WTC11 (cell line): Measurements from ENCODE around the gene MCRIP2. TPM values are rescaled to one million over a fixed set of nuclear protein-coding genes. Genes with fewer than 3 reads are reported as not detected.

ENCODE experiments used
- ATAC-seq: fragments of 200-7000 bp; cut with Tn5 transposase; 2 replicates; pipeline ENCODE4 v1.10.0; 2021; ENCODE audit warnings: mild to moderate bottlenecking, moderate library complexity
- CTCF ChIA-PET: fragments of 300-600 bp; sonication (Branson Sonifier 250); formaldehyde crosslinking; loops from one replicate; lab custom pipeline; 2021; ENCODE audit warnings: antibody characterized with exemption; lab: Charles Lee
- POLR2A ChIA-PET: fragments of 350-600 bp; sonication (Branson Sonifier 250); formaldehyde crosslinking; loops from one replicate; lab custom pipeline; 2021; ENCODE audit warnings: antibody characterized with exemption; lab: Charles Lee
- DNase-seq: peaks from one replicate; pipeline ENCODE4 v3.0.0; 2021; ENCODE audit warnings: low spot score
- H3K27ac Mint-ChIP-seq: 2 replicates; pipeline ENCODE4 v1.8.0; 2021; ENCODE audit warnings: mixed read lengths
- H3K27me3 Mint-ChIP-seq: 2 replicates; pipeline ENCODE4 v1.8.0; 2021; ENCODE audit warnings: low read depth, mild to moderate bottlenecking, moderate library complexity, mixed read lengths
- H3K36me3 Mint-ChIP-seq: 2 replicates; pipeline ENCODE4 v1.8.0; 2021; ENCODE audit warnings: mixed read lengths
- H3K4me1 Mint-ChIP-seq: 2 replicates; pipeline ENCODE4 v1.8.0; 2022; ENCODE audit warnings: mixed read lengths
- H3K4me3 Mint-ChIP-seq: 2 replicates; pipeline ENCODE4 v1.8.0; 2021; ENCODE audit warnings: mild to moderate bottlenecking, moderate library complexity, mixed read lengths
- H3K9me3 Mint-ChIP-seq: 2 replicates; pipeline ENCODE4 v1.8.0; 2021; ENCODE audit warnings: mixed read lengths
- ATF3 ChIP-seq: sonication (generic); formaldehyde crosslinking; conservative IDR thresholded peaks from 2 replicates; pipeline ENCODE4 v1.8.1; 2022; ENCODE audit warnings: mild to moderate bottlenecking, missing genetic modification reagents
- ELF4 ChIP-seq: sonication (generic); formaldehyde crosslinking; IDR thresholded peaks from 2 replicates; pipeline ENCODE4 v1.8.1; 2022; ENCODE audit warnings: low read depth, mild to moderate bottlenecking, moderate library complexity, missing genetic modification reagents
- FOXJ3 ChIP-seq: sonication (generic); formaldehyde crosslinking; IDR thresholded peaks from 2 replicates; pipeline ENCODE4 v1.9.0; 2021; ENCODE audit warnings: missing genetic modification reagents, mild to moderate bottlenecking, borderline replicate concordance
- JAZF1 ChIP-seq: fragments of 250-450 bp; sonication (Bioruptor Pico); IDR thresholded peaks from 2 replicates; pipeline ENCODE4 v1.9.0; 2021; ENCODE audit warnings: moderate library complexity, mild to moderate bottlenecking, inconsistent platforms
- MAX ChIP-seq: sonication (generic); formaldehyde crosslinking; IDR thresholded peaks from 2 replicates; pipeline ENCODE4 v1.8.0; 2022; ENCODE audit warnings: mild to moderate bottlenecking, missing genetic modification reagents
- NFATC4 ChIP-seq: fragments of 250-450 bp; sonication (Bioruptor Pico); IDR thresholded peaks from 2 replicates; pipeline ENCODE4 v1.9.0; 2021; ENCODE audit warnings: mild to moderate bottlenecking
- NFYB ChIP-seq: sonication (generic); formaldehyde crosslinking; conservative IDR thresholded peaks from 2 replicates; pipeline ENCODE4 v1.8.0; 2022; ENCODE audit warnings: low read depth, missing genetic modification reagents
- NR3C1 ChIP-seq: sonication (generic); formaldehyde crosslinking; conservative IDR thresholded peaks from 2 replicates; pipeline ENCODE4 v1.8.1; 2023; ENCODE audit warnings: low read depth, mild to moderate bottlenecking, missing genetic modification reagents
- SMAD3 ChIP-seq: sonication (generic); formaldehyde crosslinking; IDR thresholded peaks from 2 replicates; pipeline ENCODE4 v1.8.0; 2022; ENCODE audit warnings: missing genetic modification reagents, mild to moderate bottlenecking, borderline replicate concordance
- SOX15 ChIP-seq: fragments of 250-450 bp; sonication (Bioruptor Pico); IDR thresholded peaks from 2 replicates; pipeline ENCODE4 v1.9.0; 2021; ENCODE audit warnings: mild to moderate bottlenecking
- SP1 ChIP-seq: sonication (generic); formaldehyde crosslinking; conservative IDR thresholded peaks from 2 replicates; pipeline ENCODE4 v1.8.1; 2022; ENCODE audit warnings: missing genetic modification reagents
- TCF7 ChIP-seq: sonication (generic); formaldehyde crosslinking; IDR thresholded peaks from 2 replicates; pipeline ENCODE4 v1.8.0; 2022; ENCODE audit warnings: mild to moderate bottlenecking, low read depth, missing genetic modification reagents, moderate library complexity
- TP53 ChIP-seq: sonication (generic); formaldehyde crosslinking; IDR thresholded peaks from 2 replicates; pipeline ENCODE4 v1.8.1; 2023; ENCODE audit warnings: mild to moderate bottlenecking, missing genetic modification reagents
- ZBTB21 ChIP-seq: sonication (generic); formaldehyde crosslinking; IDR thresholded peaks from 2 replicates; pipeline ENCODE4 v1.8.1; 2023; ENCODE audit warnings: mild to moderate bottlenecking, missing genetic modification reagents, borderline replicate concordance
- ZNF263 ChIP-seq: sonication (generic); formaldehyde crosslinking; IDR thresholded peaks from 2 replicates; pipeline ENCODE4 v1.8.1; 2022; ENCODE audit warnings: low read depth, mild to moderate bottlenecking, moderate library complexity, missing genetic modification reagents
- ZNF281 ChIP-seq: sonication (generic); formaldehyde crosslinking; IDR thresholded peaks from 2 replicates; pipeline ENCODE4 v1.8.0; 2023; ENCODE audit warnings: mild to moderate bottlenecking, missing genetic modification reagents
- ZNF512 ChIP-seq: sonication (generic); formaldehyde crosslinking; IDR thresholded peaks from 2 replicates; pipeline ENCODE4 v1.8.1; 2022; ENCODE audit warnings: missing genetic modification reagents, borderline replicate concordance
- total RNA-seq: library from RNA; stranded (reverse); gene quantifications from 3 replicates; pipeline ENCODE4 v1.2.3, GENCODE V29; 2021
- TF ChIP-seq, protein P1 (sequence below): sonication (generic); formaldehyde crosslinking; IDR thresholded peaks from 2 replicates; pipeline ENCODE4 v1.8.1; 2022; ENCODE audit warnings: mild to moderate bottlenecking, missing genetic modification reagents, moderate library complexity, borderline replicate concordance
- TF ChIP-seq, protein P2 (sequence below): sonication (generic); formaldehyde crosslinking; conservative IDR thresholded peaks from 2 replicates; pipeline ENCODE4 v1.8.1; 2023; ENCODE audit warnings: mild to moderate bottlenecking, low read depth, missing genetic modification reagents, moderate library complexity
- TF ChIP-seq, protein P3 (sequence below): sonication (generic); formaldehyde crosslinking; IDR thresholded peaks from 2 replicates; pipeline ENCODE4 v1.8.0; 2023; ENCODE audit warnings: missing genetic modification reagents

The MCRIP2 gene
- total RNA-seq, 1 experiment from 2014 or later = 63.3 TPM

GRCh38 chr16:626787-627453 is 14.7 kb upstream of the MCRIP2 start (continued):
- TF ChIP-seq, protein P1, sequence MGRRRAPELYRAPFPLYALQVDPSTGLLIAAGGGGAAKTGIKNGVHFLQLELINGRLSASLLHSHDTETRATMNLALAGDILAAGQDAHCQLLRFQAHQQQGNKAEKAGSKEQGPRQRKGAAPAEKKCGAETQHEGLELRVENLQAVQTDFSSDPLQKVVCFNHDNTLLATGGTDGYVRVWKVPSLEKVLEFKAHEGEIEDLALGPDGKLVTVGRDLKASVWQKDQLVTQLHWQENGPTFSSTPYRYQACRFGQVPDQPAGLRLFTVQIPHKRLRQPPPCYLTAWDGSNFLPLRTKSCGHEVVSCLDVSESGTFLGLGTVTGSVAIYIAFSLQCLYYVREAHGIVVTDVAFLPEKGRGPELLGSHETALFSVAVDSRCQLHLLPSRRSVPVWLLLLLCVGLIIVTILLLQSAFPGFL (CRISPR knock-in tag) = no peak
- TF ChIP-seq NFYB (CRISPR knock-in tag) (no peak), ELF4 (CRISPR knock-in tag) (no peak), ZNF263 (CRISPR knock-in tag) (no peak), SP1 (no peak), ATF3 (CRISPR knock-in tag) (no peak)

- CTCF ChIA-PET = interaction anchor here (1.0 to 2.2 kb wide), 2 partner anchors 21 to 45 kb away, joined by 4 to 8 read pairs; partner anchors contain the start of gene WDR90
- no peak overlapping the region for H3K4me3 Mint-ChIP-seq
- peaks cover 3% of the 10 kb centered on the region; the same call in 1 of the 2 replicates for H3K36me3 Mint-ChIP-seq
- H3K27ac Mint-ChIP-seq = no peak overlapping the region
- H3K9me3 Mint-ChIP-seq = no peaks in the 10 kb centered on the region
- DNase-seq (no peak), ATAC-seq (no peak)
- POLR2A ChIA-PET = no interaction called here
- TF ChIP-seq NFATC4 (CRISPR knock-in tag) (no peak), MAX (CRISPR knock-in tag) (peak; percentile 17; the same call in 1 of the 2 replicates), NR3C1 (CRISPR knock-in tag) (no peak), JAZF1 (CRISPR knock-in tag) (no peak), ZNF281 (CRISPR knock-in tag) (no peak), TP53 (CRISPR knock-in tag) (no peak)
- H3K4me1 Mint-ChIP-seq = peaks cover 29% of the 10 kb centered on the region
- no peaks in the 10 kb centered on the region for H3K27me3 Mint-ChIP-seq
Observed at GRCh38 chr16:627454-628239, 14.0 kb upstream of the MCRIP2 start.

- ChIA-PET CTCF (interaction anchor here (1.0 to 2.2 kb wide), 2 partner anchors 20 to 46 kb away, joined by 4 to 8 read pairs; partner anchors contain the start of gene WDR90), POLR2A (no interaction called here)
- Mint-ChIP-seq H3K27ac (peak overlapping the region; percentile 89), H3K9me3 (no peaks in the 10 kb centered on the region), H3K4me3 (no peak overlapping the region), H3K4me1 (peaks cover 24% of the 10 kb centered on the region), H3K27me3 (no peaks in the 10 kb centered on the region), H3K36me3 (peaks cover 3% of the 10 kb centered on the region; the same call in 1 of the 2 replicates)
- TF ChIP-seq ZNF512 (no peak), ELF4 (CRISPR knock-in tag) (no peak), ZBTB21 (CRISPR knock-in tag) (no peak), SOX15 (CRISPR knock-in tag) (no peak), SMAD3 (CRISPR knock-in tag) (no peak), TCF7 (no peak), FOXJ3 (CRISPR knock-in tag) (no peak)
- TF ChIP-seq, protein P2, sequence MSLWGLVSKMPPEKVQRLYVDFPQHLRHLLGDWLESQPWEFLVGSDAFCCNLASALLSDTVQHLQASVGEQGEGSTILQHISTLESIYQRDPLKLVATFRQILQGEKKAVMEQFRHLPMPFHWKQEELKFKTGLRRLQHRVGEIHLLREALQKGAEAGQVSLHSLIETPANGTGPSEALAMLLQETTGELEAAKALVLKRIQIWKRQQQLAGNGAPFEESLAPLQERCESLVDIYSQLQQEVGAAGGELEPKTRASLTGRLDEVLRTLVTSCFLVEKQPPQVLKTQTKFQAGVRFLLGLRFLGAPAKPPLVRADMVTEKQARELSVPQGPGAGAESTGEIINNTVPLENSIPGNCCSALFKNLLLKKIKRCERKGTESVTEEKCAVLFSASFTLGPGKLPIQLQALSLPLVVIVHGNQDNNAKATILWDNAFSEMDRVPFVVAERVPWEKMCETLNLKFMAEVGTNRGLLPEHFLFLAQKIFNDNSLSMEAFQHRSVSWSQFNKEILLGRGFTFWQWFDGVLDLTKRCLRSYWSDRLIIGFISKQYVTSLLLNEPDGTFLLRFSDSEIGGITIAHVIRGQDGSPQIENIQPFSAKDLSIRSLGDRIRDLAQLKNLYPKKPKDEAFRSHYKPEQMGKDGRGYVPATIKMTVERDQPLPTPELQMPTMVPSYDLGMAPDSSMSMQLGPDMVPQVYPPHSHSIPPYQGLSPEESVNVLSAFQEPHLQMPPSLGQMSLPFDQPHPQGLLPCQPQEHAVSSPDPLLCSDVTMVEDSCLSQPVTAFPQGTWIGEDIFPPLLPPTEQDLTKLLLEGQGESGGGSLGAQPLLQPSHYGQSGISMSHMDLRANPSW (CRISPR knock-in tag) = no peak
- TF ChIP-seq, protein P3, sequence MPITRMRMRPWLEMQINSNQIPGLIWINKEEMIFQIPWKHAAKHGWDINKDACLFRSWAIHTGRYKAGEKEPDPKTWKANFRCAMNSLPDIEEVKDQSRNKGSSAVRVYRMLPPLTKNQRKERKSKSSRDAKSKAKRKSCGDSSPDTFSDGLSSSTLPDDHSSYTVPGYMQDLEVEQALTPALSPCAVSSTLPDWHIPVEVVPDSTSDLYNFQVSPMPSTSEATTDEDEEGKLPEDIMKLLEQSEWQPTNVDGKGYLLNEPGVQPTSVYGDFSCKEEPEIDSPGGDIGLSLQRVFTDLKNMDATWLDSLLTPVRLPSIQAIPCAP (CRISPR knock-in tag) = no peak
- ATAC-seq (no peak), DNase-seq (no peak)
Observed at GRCh38 chr16:628321-629061, 13.1 kb upstream of the MCRIP2 start.
